SHP77 (cell line): Measurements from ENCODE around the gene FIZ1.

Source experiments
- DNase-seq, 2 experiments: peaks; one replicate each; lab custom pipeline; 2025; lab: John Stamatoyannopoulos, UW

FIZ1 gene

GRCh38 chr19:55599468-55599841 is at the start of gene FIZ1:
Gene FIZ1 (minus strand): TSS chr19:55599517. CDS start chr19:55597865, 1,652 bp downstream.
- peak; percentile 97 for DNase-seq

- peak in 1 of 2 experiments; percentile 12 for DNase-seq
Observed at GRCh38 chr19:55648585-55649267, 49.4 kb upstream of the FIZ1 start.

GRCh38 chr19:55647732-55648584 is 48.6 kb upstream of the FIZ1 start, which contains the start of gene CCDC106:
Gene CCDC106 (plus strand): TSS chr19:55648212. CDS start chr19:55649047, 835 bp downstream.
- DNase-seq, result peak; percentile 45 to 63

- DNase-seq, result peak in 1 of 2 experiments; percentile 31
Observed at GRCh38 chr19:55646889-55647731, 47.8 kb upstream of the FIZ1 start.

GRCh38 chr19:55645512-55645881 is 46.2 kb upstream of the FIZ1 start:
- no peak for DNase-seq

GRCh38 chr19:55644842-55645511 is 45.7 kb upstream of the FIZ1 start:
- DNase-seq, result no peak

- no peak for DNase-seq
Observed at GRCh38 chr19:55644191-55644833, 45.0 kb upstream of the FIZ1 start.

GRCh38 chr19:55643887-55644176 is 44.5 kb upstream of the FIZ1 start:
- no peak for DNase-seq

- DNase-seq, result peak; percentile 57 to 65
Observed at GRCh38 chr19:55643003-55643886, 43.9 kb upstream of the FIZ1 start, which contains the start of gene ZNF581. Gene ZNF581 (plus strand): TSS chr19:55643649. CDS start chr19:55644572, 923 bp downstream.

- peak in 1 of 2 experiments; percentile 48 for DNase-seq
Observed at GRCh38 chr19:55642153-55643002, 43.1 kb upstream of the FIZ1 start.

- DNase-seq, result peak in 1 of 2 experiments; percentile 12
Observed at GRCh38 chr19:55641426-55642152, 42.3 kb upstream of the FIZ1 start.

- DNase-seq, result peak; percentile 60
Observed at GRCh38 chr19:55640577-55641425, 41.5 kb upstream of the FIZ1 start, which contains the start of gene ZNF580. Gene ZNF580 (plus strand): TSS chr19:55641002. CDS start chr19:55642509, 1,507 bp downstream.

- peak; percentile 58 to 83 for DNase-seq
Observed at GRCh38 chr19:55640043-55640576, 40.8 kb upstream of the FIZ1 start.

GRCh38 chr19:55638864-55639359 is 39.6 kb upstream of the FIZ1 start:
- DNase-seq, result peak; percentile 36 to 55

- no peak for DNase-seq
Observed at GRCh38 chr19:55637534-55637933, 38.2 kb upstream of the FIZ1 start.

- DNase-seq, result no peak
Observed at GRCh38 chr19:55636723-55637122, 37.4 kb upstream of the FIZ1 start.
